HG02852 (cell line): ENCODE data around the gene SH2D3C.

Experiments
- ATAC-seq: cut with Tn5 transposase; IDR thresholded peaks from one replicate; pipeline ENCODE4 v1.9.1; 2021; ENCODE audit warnings: mild to moderate bottlenecking, moderate library complexity; ENCODE audit not compliant: unreplicated experiment

Gene SH2D3C

GRCh38 chr9:127703289-127703946, 75.0 kb downstream of the SH2D3C start:
- no peak for ATAC-seq

DNA sequence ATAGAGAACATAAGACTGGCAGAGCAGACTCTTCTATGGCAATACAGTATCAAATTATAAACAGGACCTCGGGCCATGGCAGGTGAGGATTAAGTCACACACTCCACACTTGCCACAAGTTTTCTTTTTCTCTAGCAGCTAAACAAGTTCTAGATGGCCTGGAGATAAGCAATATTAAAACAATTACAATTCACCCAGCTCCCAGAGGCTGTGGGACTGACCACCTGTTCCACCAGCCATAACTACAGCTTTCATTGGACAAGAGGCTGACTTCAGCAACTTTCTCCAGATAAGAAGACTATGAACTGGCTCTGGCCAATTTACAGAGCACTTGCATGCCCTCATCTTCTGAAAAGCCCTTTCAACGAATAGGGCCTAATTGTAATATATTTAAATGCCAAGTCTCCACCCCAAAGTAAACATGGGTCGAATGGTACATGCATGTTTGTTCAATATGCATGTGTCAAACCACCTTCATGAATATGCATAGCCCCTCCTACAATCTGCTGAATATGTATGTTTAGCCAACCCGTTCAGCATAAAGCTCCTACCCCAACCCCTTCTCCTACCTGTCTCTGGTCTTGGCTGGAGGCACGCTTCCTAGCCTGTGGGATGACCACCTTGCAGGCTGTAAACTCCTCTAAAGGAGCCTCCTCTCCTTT, 77.7 kb downstream of the SH2D3C start:
- no peak for ATAC-seq

DNA sequence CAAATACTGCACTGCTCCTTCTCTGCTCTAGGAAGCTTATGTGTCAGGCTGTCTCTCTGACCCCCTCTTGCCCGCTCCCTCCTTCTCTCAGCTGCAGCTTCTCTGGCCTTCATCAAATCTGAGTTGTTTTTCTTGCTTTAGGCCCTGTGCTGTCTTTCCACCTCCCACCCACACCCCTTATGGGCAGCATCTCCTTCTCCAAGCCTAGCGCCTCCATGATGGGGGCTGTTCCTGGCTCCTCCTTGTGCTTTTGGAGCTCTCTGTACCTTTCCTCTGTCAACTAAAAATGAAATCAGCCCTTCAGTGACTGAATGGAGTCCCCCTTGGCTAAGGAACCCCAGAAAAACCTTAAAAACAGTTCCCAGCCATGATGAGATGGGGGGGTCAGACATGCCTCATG, 78.3 kb downstream of the SH2D3C start:
- no peak for ATAC-seq

DNA sequence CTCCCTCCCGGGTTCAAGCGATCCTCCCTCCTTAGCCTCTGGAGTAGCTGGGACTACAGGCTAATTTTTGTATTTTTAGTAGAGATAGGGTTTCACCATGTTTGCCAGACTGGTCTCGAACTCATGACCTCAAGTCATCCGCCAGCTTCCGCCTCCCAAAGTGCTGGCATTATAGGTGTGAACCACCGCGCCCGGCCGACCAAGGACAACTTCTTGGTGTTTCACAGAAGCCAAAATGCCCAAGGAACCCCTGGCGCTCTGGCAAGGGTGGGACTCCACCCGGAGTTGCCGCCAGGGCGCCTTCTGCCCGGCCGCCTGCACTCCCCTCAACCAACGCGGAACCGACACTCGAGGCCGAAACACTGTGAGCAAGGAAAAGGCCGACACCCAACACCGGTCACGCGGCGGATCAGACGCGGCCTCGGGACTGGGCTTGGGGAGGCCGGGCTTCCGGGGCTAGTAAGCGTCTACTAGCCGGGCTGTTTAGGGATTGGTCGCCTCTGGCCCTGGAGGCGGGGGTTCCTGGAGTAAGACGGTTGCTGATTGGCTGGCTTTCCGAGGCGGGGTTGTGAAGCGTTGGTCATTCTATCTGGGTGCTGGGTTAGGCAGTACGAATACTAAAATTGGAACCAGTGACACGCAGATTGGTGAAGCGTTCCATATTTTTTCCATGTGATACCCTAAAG, 79.3 kb downstream of the SH2D3C start:
- ATAC-seq = peak; percentile 91

DNA sequence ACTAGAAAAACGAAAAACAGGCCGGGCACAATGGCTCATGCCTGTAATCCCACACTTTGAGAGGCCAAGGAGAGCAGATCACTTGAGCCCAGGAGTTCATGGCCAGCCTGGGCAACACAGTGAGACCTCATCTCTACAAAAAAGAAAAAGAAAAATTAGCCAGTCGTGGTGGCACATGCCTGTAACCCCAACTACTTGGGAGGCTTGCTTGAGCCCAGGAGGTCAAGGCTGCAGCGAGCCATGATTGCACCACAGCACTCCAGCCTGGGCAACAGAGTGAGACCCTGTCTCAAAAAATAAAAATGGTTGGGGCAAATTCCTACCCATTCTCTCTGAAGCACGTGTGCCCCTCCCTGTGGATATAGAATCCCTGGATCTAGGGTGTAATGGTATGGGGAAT, 80.1 kb downstream of the SH2D3C start:
- ATAC-seq = no peak

GRCh38 chr9:127697575-127697974, 80.9 kb downstream of the SH2D3C start:
- ATAC-seq = no peak

DNA sequence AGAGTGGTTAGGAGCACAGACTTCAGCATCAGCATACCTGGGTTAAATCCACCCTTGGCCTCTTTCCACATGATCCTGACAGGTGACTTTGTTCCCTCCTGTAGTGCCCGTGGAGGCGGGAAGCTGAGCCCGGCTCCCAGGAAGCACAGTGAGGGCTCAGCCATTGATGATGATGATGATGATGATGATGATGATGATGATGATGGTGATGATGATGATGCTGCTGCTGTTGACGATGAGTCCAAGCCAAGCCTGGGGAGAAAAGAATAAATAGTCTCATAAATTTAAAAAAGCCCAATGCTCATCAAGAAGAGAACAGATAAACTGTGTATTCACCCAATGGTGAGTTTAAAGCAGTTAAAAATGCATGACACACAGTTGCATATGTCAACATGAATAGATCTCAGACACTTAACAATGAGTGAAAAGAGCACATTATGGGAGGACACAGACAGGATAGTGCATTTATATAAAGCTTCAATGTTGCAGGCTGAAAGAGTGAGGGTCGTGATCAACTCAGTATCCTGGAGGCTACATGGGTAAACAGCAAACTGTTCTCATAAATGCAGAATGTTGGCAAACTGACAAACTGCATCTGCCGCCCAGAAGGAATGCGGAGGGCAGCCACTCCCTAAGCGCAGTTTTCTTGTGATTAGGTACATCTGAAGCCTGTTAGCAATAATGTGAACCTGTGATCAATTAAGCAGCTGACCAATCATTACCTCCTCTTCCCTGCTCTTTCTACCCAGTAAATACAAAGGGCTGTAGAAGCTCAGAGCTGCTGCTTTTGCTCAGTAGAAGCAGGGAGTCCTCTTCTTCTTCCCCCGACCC, 83.4 kb downstream of the SH2D3C start:
- ATAC-seq = no peak

GRCh38 chr9:127693697-127694096, 84.8 kb downstream of the SH2D3C start:
- ATAC-seq = no peak

DNA sequence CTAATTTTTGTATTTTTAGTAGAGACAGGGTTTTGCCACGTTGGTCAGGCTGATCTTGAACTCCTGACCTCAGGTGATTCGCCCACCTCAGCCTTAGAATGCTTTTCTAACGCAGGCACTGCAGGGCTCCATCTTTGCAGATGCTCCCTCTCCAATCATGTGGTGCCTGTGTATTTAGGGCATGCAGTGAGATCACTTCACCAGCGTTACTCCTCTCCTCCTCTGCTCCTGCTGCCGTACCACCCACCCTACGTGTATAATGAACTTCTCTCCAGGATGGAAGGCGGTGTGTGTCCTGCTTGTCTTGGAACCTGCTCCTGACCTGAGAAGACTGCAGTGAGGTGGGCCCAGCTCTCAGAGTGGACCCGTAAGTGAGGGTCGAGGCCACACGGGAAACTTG, 85.3 kb downstream of the SH2D3C start:
- no peak for ATAC-seq

DNA sequence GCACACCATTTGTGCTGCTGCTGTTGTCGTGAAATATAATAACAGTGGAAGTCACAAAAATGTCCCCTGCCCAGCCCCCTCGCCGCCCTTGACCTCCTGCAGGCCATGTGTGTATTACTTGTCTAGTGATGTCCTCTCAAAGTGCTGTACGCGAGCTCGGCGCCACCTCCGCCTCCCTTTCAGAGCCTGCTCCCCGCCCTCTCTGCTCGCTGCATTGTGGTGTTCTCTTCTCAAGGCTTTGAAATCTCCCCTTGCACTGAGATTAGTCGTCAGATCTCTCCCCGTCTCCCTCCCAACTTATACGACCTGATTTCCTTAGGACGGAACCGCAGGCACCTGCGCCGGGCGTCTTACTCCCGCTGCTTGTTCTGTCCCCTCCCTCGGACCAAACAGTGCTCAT, 86.4 kb downstream of the SH2D3C start:
- no peak for ATAC-seq

GRCh38 chr9:127690735-127691134, 87.7 kb downstream of the SH2D3C start:
- ATAC-seq = no peak

DNA sequence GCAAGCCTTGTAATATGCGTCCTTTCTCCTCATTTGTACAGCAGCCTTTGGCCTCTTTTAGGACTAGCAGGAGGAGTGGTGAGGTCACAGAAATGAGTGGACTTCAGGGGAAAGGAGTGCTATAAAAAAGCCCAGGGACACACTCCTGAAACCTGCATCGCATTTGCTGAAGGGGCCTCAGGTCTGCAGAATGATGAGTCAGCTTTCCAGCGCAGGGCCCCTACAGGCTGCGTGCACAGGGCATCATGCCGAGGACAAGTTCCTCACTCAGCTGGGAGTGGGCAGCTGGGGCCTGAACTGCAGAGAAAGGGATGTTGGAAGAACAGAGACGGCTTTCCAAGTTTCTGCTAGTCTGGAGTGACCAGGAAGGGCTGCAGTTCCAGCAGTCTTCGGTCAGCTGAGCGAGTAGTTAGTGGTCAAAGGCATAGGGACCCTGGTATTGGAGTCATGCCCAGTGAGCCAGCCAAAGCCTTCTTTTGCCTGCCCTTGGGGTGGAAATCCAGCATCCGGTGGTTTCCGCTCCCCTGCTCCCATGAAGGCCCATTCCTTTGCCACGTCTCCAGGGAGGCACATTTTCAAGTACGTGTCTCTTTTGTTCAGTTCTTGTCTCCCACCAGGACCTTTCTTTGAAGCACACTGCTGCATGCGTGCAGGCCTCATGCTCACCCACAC, 89.0 kb downstream of the SH2D3C start:
- ATAC-seq = no peak
